Kidney (tissue), 14 donors: ENCODE measurements around the gene RPTOR. TPM values are rescaled to one million over a fixed set of nuclear protein-coding genes. Genes with fewer than 3 reads are reported as not detected.

ENCODE experiments used
- DNase-seq, 5 donors: peaks; one replicate each; pipeline ENCODE4 v3.0.0-alpha.2; 2013 to 2020
- FAIRE-seq: peaks from 2 replicates; lab custom pipeline; 2012; peaks lifted over from hg19 to GRCh38; lab: Jason Lieb, UNC
- H3K27ac ChIP-seq, 2 donors: one replicate each; pipeline ENCODE4 v1.7.0; 2013; ENCODE audit warnings: low read depth in 2 of 2, low read length in 2 of 2, inconsistent platforms in 1 of 2
- H3K27me3 ChIP-seq: one replicate; pipeline ENCODE4 v1.7.1; 2013; ENCODE audit warnings: low read length, inconsistent platforms; ENCODE audit not compliant: control insufficient read depth, insufficient read depth
- H3K36me3 ChIP-seq, 3 donors: one replicate each; pipeline versions ENCODE4 v1.7.0 to v1.7.1; 2013; ENCODE audit warnings: low read length in 3 of 3, control low read depth in 1 of 3, inconsistent platforms in 1 of 3; ENCODE audit not compliant: insufficient read depth in 3 of 3, control insufficient read depth in 2 of 3
- H3K4me1 ChIP-seq, 3 donors: one replicate each; pipeline versions ENCODE4 v1.7.0 to v1.7.1; 2013; ENCODE audit warnings: low read length in 3 of 3, inconsistent platforms in 1 of 3, low read depth in 1 of 3; ENCODE audit not compliant: control insufficient read depth in 2 of 3, insufficient read depth in 2 of 3
- H3K4me3 ChIP-seq, 3 donors: one replicate each; pipeline versions ENCODE4 v1.7.0 to v1.8.1; 2013; ENCODE audit warnings: low read length in 3 of 3, control low read depth in 1 of 3, inconsistent platforms in 1 of 3
- H3K9ac ChIP-seq, 3 donors: one replicate each; pipeline versions ENCODE4 v1.7.0 to v1.7.1; 2013; ENCODE audit warnings: low read length in 3 of 3, control low read depth in 1 of 3, inconsistent platforms in 1 of 3
- H3K9me3 ChIP-seq, 3 donors: one replicate each; pipeline versions ENCODE4 v1.7.0 to v1.7.1; 2013; ENCODE audit warnings: low read length in 3 of 3, control low read depth in 1 of 3, inconsistent platforms in 1 of 3; ENCODE audit not compliant: control insufficient read depth in 2 of 3, insufficient read depth in 1 of 3
- CTCF ChIP-seq: IDR thresholded peaks from 3 replicates; pipeline ENCODE4 v1.5.1; 2012; ENCODE audit warnings: mild to moderate bottlenecking, moderate library complexity, borderline replicate concordance; ENCODE audit not compliant: insufficient read depth; ENCODE audit errors: extremely low read depth
- intact Hi-C: fragments of 100-400 bp; cut with DNase I; formaldehyde crosslinking; loops from one replicate; pipeline ENCODE4 v1.11.1; 2022
- polyA plus RNA-seq: library from polyadenylated mRNA; stranded (reverse); fragments of 350-450 nt; fragmentation: Illumina TruSeq; extraction: RNeasy Lipid Tissue Mini Kit (QIAGEN cat#74804); gene quantifications from one replicate; pipeline ENCODE4 v1.2.3, GENCODE V29; 2014; ENCODE audit warnings: low read depth, low replicate concordance; ENCODE audit not compliant: insufficient read depth
- total RNA-seq: library from RNA; stranded (reverse); fragmentation: NEBNext Ultra II Directional; extraction: Animal tissue kit (Norgen Biotek cat#: 25700); gene quantifications from one replicate; pipeline ENCODE4 v1.2.1, GENCODE V29; 2021
- donor health status: control.
- donor health status: control.
- donor health status: control.
- donor health status: control.
- donor health status: control.
- donor health status: DM: yes; HTN: yes; CAD: no.
- donor health status: Normal renal cell carcinoma (clear cell type).

RPTOR gene
- total and polyA plus RNA-seq, 2 donors from 2014 or later = 5.5 to 37.6 TPM

- no peaks in the 10 kb centered on the region for H3K9me3 ChIP-seq
- intact Hi-C loops = no loop called here
- no peak overlapping the region for H3K27ac ChIP-seq
- no peak for TF ChIP-seq CTCF
- H3K27me3 ChIP-seq = no peaks in the 10 kb centered on the region
- H3K9ac ChIP-seq = no peak overlapping the region
- no peak overlapping the region for H3K4me3 ChIP-seq
- H3K36me3 ChIP-seq = no peaks in the 10 kb centered on the region
- no peak for FAIRE-seq
- H3K4me1 ChIP-seq = peaks cover 0 to 11% (median 0%) of the 10 kb centered on the region in 3 donors
- peak in 2 of 5 donors; percentile 46 to 64 for DNase-seq
These were observed 55.1 kb downstream of the RPTOR start for GRCh38 chr17:80599546-80600305.

GRCh38 chr17:80601146-80601545 is 56.5 kb downstream of the RPTOR start:
- intact Hi-C loops = no loop called here
- Histone ChIP-seq H3K9me3 (no peaks in the 10 kb centered on the region), H3K9ac (no peak overlapping the region), H3K4me1 (peaks cover 0 to 11% (median 0%) of the 10 kb centered on the region in 3 donors), H3K36me3 (no peaks in the 10 kb centered on the region), H3K27ac (no peak overlapping the region), H3K4me3 (no peak overlapping the region), H3K27me3 (no peaks in the 10 kb centered on the region)
- FAIRE-seq (no peak), DNase-seq (no peak)
- TF ChIP-seq CTCF = no peak

GRCh38 chr17:80603396-80603795 is 58.8 kb downstream of the RPTOR start:
- TF ChIP-seq CTCF = no peak
- no peaks in the 10 kb centered on the region for H3K9me3 ChIP-seq
- H3K27ac ChIP-seq = no peak overlapping the region
- no peak for FAIRE-seq
- H3K4me3 ChIP-seq = no peak overlapping the region
- no peak for DNase-seq
- intact Hi-C loops = no loop called here
- peaks cover 0 to 11% (median 0%) of the 10 kb centered on the region in 3 donors for H3K4me1 ChIP-seq
- no peak overlapping the region for H3K9ac ChIP-seq
- H3K36me3 ChIP-seq = no peaks in the 10 kb centered on the region
- no peaks in the 10 kb centered on the region for H3K27me3 ChIP-seq
